ENCODE results near the gene PEX11B.

PEX11B gene

GRCh38 chr1:145962157-145963102, 43.9 kb upstream of the PEX11B start:
- in situ Hi-C loops (cut with MboI; ENCODE audit: low pct_unique_long_range_greater_than_20kb, low sequenced_read_pairs, unreplicated experiment) = no loop called here
- no peak for DNase-seq (ENCODE audit: low spot score)
- TF ChIP-seq CTCF (IDR thresholded peaks at IDR 0.05; ENCODE audit: extremely low read depth, insufficient read depth, missing control alignments) = no peak

GRCh38 chr1:145961425-145962156, 43.1 kb upstream of the PEX11B start:
- in situ Hi-C loops (cut with MboI; ENCODE audit: low pct_unique_long_range_greater_than_20kb, low sequenced_read_pairs, unreplicated experiment) = no loop called here
- TF ChIP-seq CTCF (IDR thresholded peaks at IDR 0.05; ENCODE audit: extremely low read depth, insufficient read depth, missing control alignments) = no peak
- peak; percentile 45 for DNase-seq (ENCODE audit: low spot score)

- in situ Hi-C loops (cut with MboI; ENCODE audit: low pct_unique_long_range_greater_than_20kb, low sequenced_read_pairs, unreplicated experiment) = no loop called here
- no peak for TF ChIP-seq CTCF (IDR thresholded peaks at IDR 0.05; ENCODE audit: extremely low read depth, insufficient read depth, missing control alignments)
- DNase-seq (ENCODE audit: low spot score) = no peak
Measured at GRCh38 chr1:145961109-145961424, 42.5 kb upstream of the PEX11B start.

- peak; percentile 71 for DNase-seq (ENCODE audit: low spot score)
- in situ Hi-C loops (cut with MboI; ENCODE audit: low pct_unique_long_range_greater_than_20kb, low sequenced_read_pairs, unreplicated experiment) = no loop called here
- TF ChIP-seq CTCF (IDR thresholded peaks at IDR 0.05; ENCODE audit: extremely low read depth, insufficient read depth, missing control alignments) = no peak
Measured at GRCh38 chr1:145960468-145961108, 42.1 kb upstream of the PEX11B start.

GRCh38 chr1:145959957-145960467, 41.5 kb upstream of the PEX11B start:
- DNase-seq (ENCODE audit: low spot score) = no peak
- in situ Hi-C loops (cut with MboI; ENCODE audit: low pct_unique_long_range_greater_than_20kb, low sequenced_read_pairs, unreplicated experiment) = no loop called here
- no peak for TF ChIP-seq CTCF (IDR thresholded peaks at IDR 0.05; ENCODE audit: extremely low read depth, insufficient read depth, missing control alignments)

GRCh38 chr1:145959333-145959732, 40.8 kb upstream of the PEX11B start:
- in situ Hi-C loops (cut with MboI; ENCODE audit: low pct_unique_long_range_greater_than_20kb, low sequenced_read_pairs, unreplicated experiment) = no loop called here
- DNase-seq (ENCODE audit: low spot score) = no peak
- no peak for TF ChIP-seq CTCF (IDR thresholded peaks at IDR 0.05; ENCODE audit: extremely low read depth, insufficient read depth, missing control alignments)
